ENCODE data around the gene KLHL29.

The KLHL29 gene

DNA sequence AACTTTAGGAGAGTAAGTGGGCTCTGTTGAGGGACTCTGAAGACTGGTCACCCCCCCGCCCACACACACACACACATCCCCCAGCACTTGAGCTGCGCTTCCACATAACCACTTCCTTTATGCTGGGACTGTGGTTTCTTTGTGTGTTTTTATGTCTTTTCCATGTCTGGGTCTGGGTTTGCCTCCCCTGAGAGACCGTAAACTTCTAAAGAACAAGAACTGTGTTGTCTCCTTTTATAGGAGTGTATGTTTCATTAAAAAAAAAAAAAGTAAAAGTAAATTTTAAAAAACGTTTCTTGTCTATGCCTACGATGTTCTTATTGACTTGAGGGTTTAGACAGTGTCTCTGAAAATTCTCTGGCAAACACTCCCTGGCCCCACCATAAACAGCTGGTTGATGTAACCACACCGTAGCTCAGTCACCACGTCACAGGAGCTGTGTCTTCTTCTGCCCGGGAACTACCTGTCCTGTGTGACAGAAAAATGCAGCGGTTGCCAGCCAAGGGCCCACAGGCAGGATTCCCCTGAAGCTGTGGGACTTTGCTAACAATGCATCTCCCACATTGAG is 68.0 kb downstream of the KLHL29 start:
- no peak for DNase-seq

DNA sequence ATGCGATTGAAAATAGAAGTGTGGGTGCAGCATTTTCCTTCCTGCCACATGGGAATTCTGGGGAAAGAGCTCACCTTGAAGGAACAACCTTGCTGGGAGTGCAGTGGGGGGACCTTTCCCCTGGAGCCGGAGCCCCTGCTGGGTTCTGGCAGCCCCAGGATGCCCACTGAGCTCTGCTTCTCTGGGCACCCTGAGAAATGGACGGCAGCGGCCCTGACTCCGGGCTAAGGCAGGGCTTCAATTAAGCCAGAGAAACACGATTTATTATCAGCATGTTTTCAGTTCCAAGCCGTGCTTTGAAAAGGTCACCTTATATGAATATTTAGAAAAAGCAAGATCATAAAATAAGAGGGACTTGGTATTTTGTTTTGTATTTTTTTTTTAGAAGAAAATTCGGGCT is 68.5 kb downstream of the KLHL29 start:
- DNase-seq, result no peak

DNA sequence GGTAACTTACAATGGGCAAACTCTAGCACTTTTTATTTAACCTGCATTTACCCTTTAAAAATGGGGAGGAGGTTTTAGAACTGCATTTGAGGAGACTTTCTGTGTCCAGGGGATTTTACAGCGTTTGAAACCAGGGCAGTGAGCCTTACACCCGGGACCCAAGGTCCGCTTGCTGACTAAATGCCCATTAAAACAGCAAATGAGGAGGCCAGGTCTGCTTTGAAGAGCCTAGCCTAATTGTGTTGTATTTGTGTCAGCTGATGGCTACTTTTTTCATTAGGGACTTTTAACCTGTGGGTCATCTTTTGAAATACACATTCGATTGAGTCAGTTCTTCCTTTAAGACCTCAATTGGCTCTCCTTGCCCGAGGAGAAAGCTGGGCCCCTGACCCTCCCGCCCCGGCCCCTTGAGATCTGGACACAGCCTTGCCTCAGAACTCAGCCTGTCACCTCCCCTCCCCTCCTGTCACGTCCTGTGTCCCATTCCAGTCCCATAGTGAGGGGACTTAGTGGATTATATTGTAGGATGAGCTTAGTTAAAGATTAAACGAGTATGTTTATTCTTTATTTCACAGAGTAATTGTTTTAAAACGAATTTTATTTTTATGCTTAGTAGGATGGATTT is 69.0 kb downstream of the KLHL29 start:
- DNase-seq, result no peak

DNA sequence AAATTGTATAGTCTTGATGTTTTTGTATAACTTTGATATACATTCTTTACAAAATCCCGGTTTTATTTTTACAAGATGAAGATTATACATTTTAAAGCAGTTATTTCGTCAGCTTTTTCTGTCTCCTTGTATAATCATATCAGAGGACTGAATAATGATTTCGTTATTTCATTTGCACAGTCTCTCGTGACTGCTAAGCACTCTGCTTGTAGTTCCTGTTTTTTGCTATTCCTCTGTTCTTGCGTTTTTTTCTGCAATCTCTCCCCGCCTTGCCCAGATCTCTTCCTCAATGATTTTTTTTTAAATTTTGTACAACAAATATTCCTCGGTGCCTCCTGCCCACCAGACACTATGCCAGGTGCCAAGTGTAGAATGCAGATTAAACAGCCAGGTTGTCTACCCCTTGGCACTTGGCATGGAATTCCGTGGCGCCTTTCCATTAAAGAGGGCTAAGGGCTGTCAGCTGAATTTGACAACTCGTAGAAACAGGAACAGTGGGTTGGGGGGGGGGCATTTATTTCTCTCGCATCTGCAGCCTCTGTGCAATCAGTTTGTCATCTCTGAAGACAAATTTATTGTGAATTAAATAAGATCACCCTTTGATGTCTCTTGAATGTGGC is 69.6 kb downstream of the KLHL29 start:
- no peak for DNase-seq

DNA sequence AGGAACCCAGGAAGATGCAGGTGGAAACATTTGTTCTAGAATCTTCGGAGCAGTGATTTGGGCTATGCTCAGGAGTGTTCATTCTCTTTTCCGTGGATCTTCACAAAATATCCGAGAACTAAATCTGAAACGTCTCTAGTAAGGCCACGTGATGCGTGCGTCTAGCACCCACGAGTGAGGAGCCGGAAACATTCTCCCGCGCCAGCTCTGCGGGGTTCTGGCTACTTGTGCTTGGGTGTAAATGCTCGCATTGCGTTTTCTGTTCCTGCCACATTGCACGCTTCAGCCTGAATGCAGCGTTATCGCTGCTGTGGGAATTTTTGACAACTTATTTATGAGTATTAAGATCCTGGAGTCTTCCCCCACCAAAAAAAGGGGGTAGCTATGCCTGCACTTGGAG is 71.4 kb downstream of the KLHL29 start:
- no peak for DNase-seq

DNA sequence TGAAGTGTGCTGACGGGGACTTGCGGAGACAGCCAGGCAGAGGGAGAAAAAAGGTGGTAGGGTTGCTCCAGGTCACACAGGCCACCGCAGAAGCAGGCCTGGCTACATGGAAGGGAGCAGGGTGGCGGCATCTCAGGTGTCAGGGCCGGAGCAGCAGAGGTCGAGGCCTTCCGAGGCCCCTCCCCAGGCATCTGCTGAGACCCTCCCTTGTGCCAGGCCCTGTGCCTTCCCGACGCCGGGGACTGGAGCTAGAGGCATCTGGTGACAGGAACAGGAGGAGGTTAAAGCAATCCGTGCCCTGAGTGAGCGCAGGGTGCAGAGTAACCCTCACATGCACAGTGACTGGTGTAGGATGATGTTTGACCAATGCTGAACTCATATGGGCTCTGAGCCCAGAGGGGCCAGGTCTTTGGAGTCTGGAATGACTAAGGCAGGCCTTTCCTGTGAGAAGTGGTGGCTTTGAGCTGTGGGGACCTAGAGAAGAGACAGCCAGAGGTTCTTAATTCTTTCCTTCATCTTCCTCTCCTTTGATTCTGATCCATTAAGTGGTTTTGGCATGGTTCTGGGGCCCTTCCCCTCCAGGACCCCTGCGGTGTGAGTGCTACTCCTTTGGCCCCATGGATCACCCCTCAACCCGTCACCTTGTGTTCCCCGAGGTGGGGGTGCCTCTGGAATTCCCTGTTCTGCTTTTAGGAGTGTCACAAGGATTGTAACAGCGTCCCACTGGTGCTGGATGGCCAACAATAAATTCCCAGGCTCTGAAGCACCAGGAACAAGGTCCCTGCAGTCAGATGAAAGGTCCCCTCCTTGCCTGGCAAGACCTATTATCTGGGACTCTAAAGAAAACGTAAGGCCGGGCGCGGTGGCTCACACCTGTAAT is 72.1 kb downstream of the KLHL29 start:
- DNase-seq, result no peak

DNA sequence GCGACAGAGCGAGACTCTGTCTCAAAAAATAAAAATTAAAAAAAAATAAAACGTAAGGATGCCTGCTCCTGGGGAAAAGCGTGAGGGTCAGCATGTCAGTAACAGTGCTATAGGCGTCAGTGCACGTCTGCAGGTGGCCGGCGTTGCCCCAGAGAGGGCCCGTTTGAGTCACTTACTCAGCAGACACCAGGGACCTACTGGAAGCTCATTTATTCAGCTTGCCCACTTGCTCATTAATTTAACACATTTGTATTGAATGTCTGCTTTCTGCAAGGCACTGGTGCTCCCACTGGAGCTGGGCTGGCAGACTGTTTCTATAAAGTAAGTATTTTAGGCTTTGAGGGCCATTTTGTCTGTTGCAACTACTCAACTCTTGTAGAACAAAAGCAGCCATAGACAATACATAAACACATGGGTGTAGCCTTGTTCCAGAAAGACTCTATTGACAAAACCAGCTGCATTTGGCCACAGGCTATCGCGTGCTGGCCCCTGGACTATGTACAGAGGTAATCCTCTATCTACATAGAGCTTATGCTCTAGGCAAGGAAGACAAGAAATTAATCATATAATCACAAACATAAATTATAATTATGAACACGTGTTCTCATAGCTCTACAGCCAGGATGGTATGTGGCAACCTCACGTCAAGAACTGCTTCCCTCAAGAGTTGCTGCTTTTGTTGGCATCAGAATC is 73.2 kb downstream of the KLHL29 start:
- DNase-seq, result no peak

DNA sequence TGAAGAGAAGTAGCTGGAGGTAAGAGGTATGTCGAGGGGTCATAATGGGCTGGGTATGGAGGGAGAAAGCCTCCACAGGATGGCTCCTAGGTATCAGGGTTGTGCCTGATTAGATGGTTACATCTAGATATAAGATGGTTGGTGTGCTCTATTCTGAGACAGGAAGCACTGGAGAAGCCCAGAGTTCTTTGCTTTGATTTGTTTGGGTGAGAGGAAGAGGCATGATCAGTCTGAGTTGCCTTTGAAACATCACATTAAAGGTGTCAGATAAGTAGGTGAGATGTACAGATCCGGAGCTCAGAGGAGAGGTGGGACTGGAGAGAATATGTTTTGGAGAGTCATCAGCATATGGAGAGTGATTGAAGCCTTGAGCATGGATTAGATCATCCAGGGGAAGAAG is 74.1 kb downstream of the KLHL29 start:
- no peak for DNase-seq

DNA sequence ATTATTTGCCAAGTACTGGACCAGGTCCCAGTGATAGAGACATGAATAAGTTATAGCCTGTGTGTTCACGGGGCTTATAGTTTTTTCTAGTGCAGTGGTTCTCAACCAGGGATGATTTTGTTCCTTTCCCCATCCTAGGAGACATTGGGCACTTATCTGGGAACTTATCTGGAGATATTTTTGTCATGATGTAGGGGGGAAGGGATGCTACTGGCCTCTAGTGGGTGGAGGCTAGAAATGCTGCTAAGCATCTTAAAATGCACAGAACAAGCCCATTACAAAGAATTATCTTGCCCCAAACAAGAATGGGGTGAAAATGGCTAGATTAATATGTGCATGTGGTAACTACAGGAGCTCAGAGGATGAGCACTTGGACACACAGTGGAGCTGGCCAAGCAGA is 75.2 kb downstream of the KLHL29 start:
- DNase-seq, result no peak

DNA sequence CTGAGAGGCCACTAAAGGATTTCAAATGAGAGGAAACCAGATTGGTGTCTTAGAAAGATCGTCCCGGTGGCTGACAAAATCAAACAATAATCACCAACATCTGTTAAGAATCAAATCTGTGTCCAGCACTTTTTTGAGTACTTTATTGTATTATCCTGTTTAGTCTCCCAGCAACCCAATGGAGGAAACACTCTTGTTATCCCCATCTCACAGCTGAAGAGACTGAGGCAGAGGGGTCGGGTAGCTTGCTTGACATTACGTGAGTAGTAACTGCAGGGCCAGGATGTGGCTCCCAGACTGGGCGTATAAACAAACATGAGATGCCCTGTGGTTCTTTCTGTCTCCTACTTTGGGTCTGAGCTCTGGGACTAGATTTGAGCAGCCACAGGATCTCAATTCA is 76.0 kb downstream of the KLHL29 start:
- DNase-seq, result no peak

DNA sequence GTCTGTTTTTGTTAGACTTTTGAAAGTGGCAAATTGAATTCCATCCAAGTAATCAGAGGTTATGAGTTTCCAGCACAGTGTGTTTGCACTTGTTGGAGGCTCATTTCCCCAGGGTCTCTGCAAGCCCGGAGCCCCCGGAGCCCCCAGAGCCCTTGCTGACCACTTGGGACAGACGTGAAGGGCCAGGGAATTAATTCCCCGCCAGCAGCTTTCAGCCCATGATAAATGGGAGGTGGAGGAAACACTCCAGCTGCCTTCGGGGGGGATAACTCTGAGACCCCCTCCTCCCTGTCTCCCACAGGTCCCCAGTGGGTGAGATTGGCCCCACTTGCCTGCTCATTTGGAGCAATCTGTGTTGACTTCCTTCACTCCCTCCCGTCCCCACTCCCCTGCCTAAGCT is 79.2 kb downstream of the KLHL29 start:
- no peak for DNase-seq

DNA sequence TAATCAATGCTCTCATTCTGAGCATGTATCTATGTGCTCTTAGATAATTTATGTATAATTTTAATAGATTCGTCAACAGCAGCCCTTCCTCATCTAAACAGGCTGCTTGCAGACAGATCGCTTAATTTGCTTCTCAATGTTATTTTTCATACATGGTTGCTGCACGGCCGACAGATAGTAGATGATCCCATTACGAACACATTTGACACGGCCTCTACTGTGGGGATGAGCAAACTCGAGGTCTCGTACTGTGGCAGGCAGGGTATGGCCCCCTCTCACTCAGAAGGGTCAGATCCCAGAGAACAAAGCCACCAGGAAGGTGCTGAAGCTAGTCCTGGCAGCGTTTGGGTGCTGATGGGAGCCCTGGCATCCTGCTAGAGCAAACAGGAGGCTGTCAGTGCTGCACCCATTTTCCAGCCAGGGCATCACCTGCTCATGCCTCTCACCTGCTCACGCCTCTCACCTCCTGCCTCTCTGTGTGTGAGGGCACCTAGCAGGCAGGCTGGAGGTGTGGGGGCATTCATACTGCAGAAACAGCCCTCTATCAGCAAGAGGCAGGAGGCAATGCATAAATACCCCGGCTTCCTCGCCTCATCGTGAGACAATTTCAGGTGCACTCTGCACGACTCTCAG is 80.0 kb downstream of the KLHL29 start:
- no peak for DNase-seq

DNA sequence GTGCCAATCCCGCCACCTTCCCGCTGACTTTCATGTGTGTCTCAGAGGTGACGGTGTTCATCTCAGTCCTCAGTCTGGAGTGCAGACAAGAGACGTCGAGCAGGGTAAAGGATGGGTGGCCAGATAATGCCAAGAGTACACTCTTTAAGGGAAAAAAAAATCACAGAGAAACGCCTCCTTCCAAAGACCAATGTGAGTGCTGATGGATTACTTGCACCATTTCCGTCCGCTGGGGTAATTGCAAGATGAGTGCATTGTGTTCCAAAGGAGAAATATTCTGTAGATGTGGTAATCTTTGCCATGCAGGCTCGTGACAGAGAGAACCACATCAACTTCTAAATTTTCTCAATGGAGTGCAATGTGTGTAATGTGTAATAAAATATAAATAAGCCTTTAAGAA is 81.0 kb downstream of the KLHL29 start:
- DNase-seq, result no peak

DNA sequence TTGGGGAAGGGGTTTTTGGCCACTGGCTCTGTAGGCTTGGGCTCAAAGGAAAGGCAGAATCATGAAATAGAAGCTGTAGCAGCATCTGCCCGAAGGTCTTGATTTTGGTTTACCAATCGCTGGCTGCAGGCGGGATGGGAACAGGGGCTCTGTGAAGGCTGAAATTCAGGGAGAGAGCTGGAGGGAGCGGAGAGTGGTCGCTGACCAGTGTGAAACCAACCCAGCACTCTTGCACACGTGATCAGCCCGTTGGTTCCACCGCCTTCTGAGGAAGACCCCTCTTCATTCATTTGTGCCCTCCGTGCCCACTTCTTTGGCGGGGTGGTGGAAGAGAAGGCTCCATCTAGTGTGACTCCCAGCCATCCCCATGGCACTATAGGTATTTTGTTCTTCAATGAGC is 82.6 kb downstream of the KLHL29 start:
- DNase-seq, result no peak

DNA sequence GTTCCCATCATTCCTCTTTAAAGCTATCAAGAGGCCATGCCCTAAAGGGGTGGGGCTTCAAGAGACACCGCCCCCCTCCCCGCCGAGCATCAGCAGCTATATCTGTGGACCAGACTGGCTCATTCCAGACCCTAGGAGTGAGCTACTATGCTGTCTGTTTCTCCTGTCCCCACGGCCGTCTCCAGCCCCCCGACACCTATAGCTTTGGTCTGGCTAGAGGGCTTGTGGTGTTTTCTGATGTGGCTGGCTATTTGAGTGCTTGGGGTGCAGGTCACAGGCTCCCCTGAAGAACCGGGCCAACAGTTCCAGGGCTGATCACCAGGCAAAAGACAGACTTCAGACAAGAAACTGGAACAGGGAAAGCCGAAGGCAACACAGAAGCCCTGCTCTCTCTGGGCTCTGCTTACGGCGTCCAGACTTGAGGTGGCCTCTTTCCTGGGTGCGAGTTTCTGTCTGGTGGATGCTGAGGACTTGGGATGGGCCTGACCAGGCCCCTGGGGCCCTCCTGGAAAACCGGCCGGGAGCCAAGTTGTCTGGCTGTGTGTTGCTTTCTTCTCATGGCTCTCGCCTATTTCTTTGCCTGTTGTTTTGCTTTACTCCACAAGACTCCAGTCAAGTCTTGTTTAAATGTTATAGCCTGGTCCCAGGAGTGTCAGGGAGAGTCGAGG is 83.6 kb downstream of the KLHL29 start:
- DNase-seq, result no peak

DNA sequence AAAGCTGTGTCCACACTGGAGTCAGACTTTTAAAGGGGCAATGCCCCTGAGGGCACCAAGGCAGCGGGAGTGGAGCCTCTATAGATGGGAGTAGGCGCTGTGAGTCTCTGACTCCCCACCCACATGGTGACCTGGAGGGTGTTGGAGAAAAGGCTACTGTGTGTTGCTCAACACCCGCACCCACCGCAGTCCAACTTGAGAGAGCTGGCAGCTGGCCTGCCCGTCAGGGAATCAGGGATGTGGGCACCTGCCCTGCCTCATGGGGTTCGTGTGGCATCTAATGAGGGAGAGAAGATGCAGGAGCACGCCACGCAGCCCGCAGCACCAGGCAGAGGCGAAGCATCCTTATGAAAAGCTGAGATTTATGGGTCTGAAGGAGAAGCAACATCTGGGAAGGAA is 84.2 kb downstream of the KLHL29 start:
- no peak for DNase-seq

DNA sequence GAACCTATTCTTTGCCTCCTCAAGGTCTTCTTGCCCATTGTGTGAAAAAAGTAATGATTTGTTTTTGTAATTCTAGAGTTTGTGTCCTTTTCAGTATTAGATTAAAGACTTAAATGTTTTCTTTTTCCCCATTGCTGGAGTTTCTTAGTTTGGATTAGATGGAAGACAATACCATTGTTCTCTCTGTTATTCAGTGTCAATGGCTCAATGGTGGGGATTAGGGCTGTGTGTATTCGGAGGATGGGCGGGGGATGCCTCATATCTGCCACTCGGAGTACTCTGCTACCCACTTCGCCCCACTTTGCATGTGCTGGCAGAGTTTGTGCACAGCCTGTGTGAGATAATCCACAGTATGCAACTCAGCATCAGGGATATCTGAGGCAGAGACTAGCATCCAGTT is 90.1 kb downstream of the KLHL29 start:
- DNase-seq, result no peak

DNA sequence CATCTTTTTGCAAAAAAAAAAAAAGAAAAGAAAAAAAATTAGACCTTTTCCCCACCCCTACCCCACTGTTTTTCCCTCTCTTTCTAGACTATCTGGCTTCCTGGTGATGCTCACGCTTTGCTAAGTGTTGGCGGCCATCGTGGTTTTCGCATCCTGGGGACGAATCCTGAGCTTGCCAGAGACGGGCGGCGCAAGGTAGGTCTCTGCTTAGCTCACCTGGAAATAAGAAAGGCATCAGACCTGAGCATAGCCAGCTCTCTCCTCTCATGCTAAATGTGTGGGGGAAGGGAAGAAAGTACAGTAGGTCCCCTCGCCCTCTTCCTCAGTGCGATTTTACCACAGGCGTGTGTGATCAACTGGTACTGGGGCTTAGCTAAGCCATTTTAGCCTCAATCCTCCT is 90.5 kb downstream of the KLHL29 start:
- DNase-seq, result no peak

DNA sequence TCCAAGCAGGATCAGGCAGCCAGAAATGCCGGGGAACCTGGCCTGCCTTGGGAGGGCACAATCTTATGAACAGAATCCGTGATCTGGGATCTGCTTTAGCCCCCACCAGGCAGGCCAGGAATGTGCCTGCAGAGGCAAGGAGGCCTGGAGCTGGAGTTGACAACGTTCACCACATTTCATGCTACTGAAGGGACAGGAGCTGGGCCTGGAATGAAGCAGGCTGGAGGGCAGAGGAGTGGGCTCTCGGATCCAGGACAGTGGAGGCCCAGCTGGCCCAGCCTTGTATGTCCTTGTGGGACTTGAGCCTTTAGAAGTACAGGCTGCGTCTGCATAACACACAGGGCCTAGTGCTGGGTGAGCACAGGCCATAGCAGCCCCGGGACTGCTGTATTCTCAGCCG is 91.8 kb downstream of the KLHL29 start:
- no peak for DNase-seq

DNA sequence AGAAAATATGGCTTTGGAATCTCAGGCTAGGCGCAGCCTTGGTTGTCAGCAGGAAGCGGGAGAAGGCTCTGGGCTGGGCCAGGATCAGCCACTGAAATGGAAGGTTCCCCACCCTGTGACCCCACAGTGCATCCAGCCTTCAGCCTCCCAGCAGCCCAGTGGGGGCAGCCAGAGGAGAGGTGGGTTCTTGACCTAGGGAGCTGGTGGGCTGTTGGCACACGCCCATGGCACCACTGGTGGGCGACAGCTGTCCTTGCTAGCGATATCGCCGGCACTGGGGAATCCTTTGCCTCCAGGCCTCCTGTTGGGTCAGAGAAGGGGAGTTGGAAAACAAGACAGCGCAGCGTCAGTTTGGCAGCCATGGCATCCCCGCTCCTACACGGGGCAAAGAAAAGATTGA is 92.4 kb downstream of the KLHL29 start:
- DNase-seq, result no peak

DNA sequence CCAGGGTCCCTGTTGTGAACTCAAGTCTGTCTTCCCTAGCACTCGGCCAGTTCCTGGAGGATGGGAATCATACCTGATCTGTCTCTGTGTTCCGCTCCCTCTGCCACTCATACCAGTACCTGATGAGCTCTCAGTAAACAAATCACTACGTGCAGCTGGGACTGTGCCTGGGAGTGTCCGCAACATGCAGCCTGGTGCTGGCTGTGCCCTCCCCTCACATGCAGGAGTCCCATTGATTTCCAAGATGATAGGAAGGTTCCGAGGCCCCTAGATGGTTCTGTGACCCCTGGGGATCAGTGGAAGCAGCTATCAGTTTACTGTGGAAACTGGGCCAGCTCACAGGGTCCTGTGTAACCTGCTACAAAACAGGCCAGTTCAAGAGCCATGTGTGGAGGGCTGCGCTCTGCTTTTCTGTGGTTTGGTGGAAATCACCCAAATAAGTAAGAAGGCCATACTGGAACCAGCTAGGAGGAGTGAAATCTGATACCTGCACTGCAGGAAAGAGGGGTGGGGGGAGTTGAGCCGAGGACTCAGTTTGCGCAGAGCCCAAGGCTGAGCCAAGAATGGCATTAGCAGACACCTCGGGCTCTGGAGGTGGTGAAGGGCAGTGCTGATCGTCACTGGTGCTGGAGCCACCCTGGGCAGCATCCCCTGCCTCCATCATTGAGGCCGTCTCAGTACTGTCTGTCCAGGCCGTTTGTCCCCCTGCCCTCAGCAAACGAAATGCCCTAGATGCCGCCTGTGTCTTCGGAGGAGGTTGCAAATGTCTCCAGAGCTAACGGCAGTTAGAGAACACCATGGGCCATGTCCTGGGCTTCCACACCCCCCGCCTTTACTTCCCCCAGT is 93.3 kb downstream of the KLHL29 start:
- DNase-seq, result no peak
